ENCODE data around the gene RAB11FIP2. TPM values are rescaled to one million over a fixed set of nuclear protein-coding genes. Genes with fewer than 3 reads are reported as not detected.

RAB11FIP2 gene
- total and polyA plus RNA-seq, 8 donors, result 4.3 to 74.1 (median 16.8) TPM

DNA sequence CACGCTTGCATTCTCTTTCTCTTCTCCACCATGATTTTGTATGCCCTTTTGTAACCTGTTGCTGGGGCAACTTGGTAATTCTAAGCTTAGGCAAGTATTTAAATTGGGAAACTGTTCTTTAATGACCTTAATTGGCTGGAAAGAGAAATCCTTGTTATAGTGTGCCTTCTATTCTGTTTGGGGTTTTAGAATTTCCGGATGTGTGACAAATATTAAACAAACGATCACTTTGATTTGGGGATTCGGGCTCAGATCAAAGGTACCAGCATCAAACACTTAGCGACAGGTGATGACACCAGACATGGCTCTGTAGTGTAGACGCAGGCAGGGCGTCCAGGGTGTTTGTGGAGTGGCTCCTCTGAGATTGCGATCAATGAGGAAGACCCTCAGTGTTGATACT, 55.0 kb downstream of the RAB11FIP2 start:
- intact Hi-C loops (cut with DNase I; ENCODE audit: low total_unique reads), result no loop called here
- 87 to 93% (median 88%) methylated on average over 8 of the region's 8 CpGs for WGBS, 5 donors
- Histone ChIP-seq H3K4me1 (no peaks in the 10 kb centered on the region), H3K4me3 (no peak overlapping the region), H3K36me3 (no peaks in the 10 kb centered on the region), H3K9me3 (peaks cover 0 to 6% (median 2%) of the 10 kb centered on the region in 4 donors), H3K27me3 (no peaks in the 10 kb centered on the region), H3K27ac (no peak overlapping the region)
- TF ChIP-seq EP300 (IDR thresholded peaks at IDR 0.05) (no peak), POLR2AphosphoS5 (IDR thresholded peaks at IDR 0.05) (no peak), POLR2A (IDR thresholded peaks at IDR 0.05) (no peak)
- TF ChIP-seq, protein P1, sequence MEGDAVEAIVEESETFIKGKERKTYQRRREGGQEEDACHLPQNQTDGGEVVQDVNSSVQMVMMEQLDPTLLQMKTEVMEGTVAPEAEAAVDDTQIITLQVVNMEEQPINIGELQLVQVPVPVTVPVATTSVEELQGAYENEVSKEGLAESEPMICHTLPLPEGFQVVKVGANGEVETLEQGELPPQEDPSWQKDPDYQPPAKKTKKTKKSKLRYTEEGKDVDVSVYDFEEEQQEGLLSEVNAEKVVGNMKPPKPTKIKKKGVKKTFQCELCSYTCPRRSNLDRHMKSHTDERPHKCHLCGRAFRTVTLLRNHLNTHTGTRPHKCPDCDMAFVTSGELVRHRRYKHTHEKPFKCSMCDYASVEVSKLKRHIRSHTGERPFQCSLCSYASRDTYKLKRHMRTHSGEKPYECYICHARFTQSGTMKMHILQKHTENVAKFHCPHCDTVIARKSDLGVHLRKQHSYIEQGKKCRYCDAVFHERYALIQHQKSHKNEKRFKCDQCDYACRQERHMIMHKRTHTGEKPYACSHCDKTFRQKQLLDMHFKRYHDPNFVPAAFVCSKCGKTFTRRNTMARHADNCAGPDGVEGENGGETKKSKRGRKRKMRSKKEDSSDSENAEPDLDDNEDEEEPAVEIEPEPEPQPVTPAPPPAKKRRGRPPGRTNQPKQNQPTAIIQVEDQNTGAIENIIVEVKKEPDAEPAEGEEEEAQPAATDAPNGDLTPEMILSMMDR (IDR thresholded peaks at IDR 0.05), result no peak
- DNase-seq, result no peak

DNA sequence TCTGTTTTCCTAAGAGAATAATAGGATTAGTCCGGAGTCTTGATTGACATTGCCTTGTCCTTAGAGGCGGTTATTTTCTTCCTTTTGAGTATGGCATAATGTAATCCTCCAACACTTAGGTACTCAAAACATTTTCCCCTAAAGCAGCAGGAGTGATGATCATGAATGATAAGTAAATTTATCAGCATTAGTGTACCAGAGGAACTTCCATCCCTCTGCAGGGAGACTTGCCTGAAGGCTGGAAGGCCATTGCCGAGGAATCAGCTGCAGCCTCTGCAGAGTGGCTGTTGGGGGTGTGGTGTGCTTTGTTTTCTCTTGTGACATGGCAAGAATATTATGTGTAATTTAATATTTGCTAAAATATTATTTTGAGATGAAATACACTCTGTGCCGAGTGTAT, 56.8 kb downstream of the RAB11FIP2 start:
- H3K36me3 ChIP-seq, result no peaks in the 10 kb centered on the region
- no peak overlapping the region for H3K27ac ChIP-seq
- H3K9me3 ChIP-seq, result peaks cover 0 to 8% (median 2%) of the 10 kb centered on the region in 4 donors
- WGBS, 5 donors, result 88 to 96% (median 93%) methylated on average over 4 of the region's 4 CpGs
- intact Hi-C loops (cut with DNase I; ENCODE audit: low total_unique reads), result no loop called here
- TF ChIP-seq, protein P1 (IDR thresholded peaks at IDR 0.05), result no peak
- TF ChIP-seq POLR2AphosphoS5 (IDR thresholded peaks at IDR 0.05) (no peak), EP300 (IDR thresholded peaks at IDR 0.05) (no peak), POLR2A (IDR thresholded peaks at IDR 0.05) (no peak)
- DNase-seq, result no peak
- H3K27me3 ChIP-seq, result no peaks in the 10 kb centered on the region
- no peak overlapping the region for H3K4me3 ChIP-seq
- H3K4me1 ChIP-seq, result no peaks in the 10 kb centered on the region

DNA sequence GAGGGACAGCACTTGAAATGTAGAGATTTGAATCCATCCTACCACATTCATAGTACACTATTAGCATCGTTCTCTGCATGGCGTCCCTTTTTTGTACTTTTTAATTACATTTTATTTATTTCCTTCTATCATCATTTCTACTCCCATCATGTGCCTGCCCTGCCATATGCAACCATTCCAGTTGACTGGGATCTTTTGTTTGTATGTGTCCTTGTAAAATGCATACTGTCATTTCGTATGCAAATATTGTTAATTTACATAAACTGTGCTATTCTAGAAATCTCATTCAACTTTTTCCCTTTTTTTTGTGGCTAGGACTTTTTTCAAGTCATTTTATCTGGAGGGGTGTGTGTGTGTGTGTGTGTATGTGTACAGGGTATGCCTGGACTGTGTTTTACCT, 57.9 kb downstream of the RAB11FIP2 start:
- Histone ChIP-seq H3K36me3 (no peaks in the 10 kb centered on the region), H3K9me3 (peaks cover 0 to 8% (median 2%) of the 10 kb centered on the region in 4 donors), H3K4me1 (no peaks in the 10 kb centered on the region), H3K27me3 (no peaks in the 10 kb centered on the region), H3K4me3 (no peak overlapping the region), H3K27ac (no peak overlapping the region)
- WGBS, 5 donors, result 62 to 94% (median 64%) methylated on average over 2 to 3 of the region's 3 CpGs
- no peak for DNase-seq
- intact Hi-C loops (cut with DNase I; ENCODE audit: low total_unique reads), result no loop called here
- TF ChIP-seq EP300 (IDR thresholded peaks at IDR 0.05), result no peak
- TF ChIP-seq, protein P1 (IDR thresholded peaks at IDR 0.05), result no peak
- no peak for TF ChIP-seq POLR2A (IDR thresholded peaks at IDR 0.05)
- no peak for TF ChIP-seq POLR2AphosphoS5 (IDR thresholded peaks at IDR 0.05)

DNA sequence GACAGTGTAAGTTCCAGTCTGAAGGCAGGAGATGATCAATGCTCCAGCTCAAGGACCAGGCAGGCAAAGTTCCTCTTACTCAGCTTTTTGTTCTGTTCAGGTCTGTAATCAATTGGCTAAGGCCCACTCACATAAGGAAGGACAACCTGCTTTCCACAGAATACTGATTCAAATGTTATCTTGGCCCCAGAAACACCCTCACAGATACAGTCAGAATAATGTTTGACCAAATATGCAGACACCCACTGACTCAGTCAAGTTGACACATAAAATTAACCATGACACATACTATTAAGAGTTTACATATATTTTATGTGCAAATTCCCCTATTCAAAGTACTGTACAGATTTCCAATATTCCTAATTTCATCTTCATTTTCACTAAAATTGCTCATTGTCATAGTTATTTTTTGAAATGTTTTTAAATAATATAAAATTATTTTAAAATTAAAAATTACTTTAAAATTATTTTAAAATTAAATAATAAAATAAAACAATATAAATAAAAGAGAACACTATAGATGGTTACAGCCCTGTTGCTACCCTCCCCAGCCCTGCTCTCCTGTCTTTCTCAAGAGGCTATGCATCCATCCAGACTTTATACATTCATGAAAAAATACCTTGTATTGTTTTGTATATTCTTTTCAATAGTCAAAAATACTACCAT, 59.4 kb downstream of the RAB11FIP2 start:
- no peaks in the 10 kb centered on the region for H3K27me3 ChIP-seq
- TF ChIP-seq, protein P1 (IDR thresholded peaks at IDR 0.05), result no peak
- TF ChIP-seq EP300 (IDR thresholded peaks at IDR 0.05) (no peak), POLR2AphosphoS5 (IDR thresholded peaks at IDR 0.05) (no peak), POLR2A (IDR thresholded peaks at IDR 0.05) (no peak)
- no peaks in the 10 kb centered on the region for H3K36me3 ChIP-seq
- no peak for DNase-seq
- no peaks in the 10 kb centered on the region for H3K4me1 ChIP-seq
- H3K27ac ChIP-seq, result no peak overlapping the region
- intact Hi-C loops (cut with DNase I; ENCODE audit: low total_unique reads), result no loop called here
- peaks cover 0 to 8% (median 2%) of the 10 kb centered on the region in 4 donors for H3K9me3 ChIP-seq
- no peak overlapping the region for H3K4me3 ChIP-seq

Measured in stomach (tissue), 9 donors.